22Rv1 (cell line): ENCODE measurements around the gene NAV2.

Experiments used
- ZFX ChIP-seq: fragments of 450-650 bp; IDR thresholded peaks from 2 replicates; pipeline ENCODE4 v1.6.1; 2017; ENCODE audit warnings: antibody characterized with exemption, borderline replicate concordance
- TF ChIP-seq, protein P1 (sequence below): fragments of 450-650 bp; IDR thresholded peaks from 2 replicates; pipeline ENCODE4 v1.5.1; 2017; ENCODE audit warnings: mild to moderate bottlenecking

- TF ChIP-seq, protein P1, sequence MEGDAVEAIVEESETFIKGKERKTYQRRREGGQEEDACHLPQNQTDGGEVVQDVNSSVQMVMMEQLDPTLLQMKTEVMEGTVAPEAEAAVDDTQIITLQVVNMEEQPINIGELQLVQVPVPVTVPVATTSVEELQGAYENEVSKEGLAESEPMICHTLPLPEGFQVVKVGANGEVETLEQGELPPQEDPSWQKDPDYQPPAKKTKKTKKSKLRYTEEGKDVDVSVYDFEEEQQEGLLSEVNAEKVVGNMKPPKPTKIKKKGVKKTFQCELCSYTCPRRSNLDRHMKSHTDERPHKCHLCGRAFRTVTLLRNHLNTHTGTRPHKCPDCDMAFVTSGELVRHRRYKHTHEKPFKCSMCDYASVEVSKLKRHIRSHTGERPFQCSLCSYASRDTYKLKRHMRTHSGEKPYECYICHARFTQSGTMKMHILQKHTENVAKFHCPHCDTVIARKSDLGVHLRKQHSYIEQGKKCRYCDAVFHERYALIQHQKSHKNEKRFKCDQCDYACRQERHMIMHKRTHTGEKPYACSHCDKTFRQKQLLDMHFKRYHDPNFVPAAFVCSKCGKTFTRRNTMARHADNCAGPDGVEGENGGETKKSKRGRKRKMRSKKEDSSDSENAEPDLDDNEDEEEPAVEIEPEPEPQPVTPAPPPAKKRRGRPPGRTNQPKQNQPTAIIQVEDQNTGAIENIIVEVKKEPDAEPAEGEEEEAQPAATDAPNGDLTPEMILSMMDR = no peak
- TF ChIP-seq ZFX = no peak
Measured at GRCh38 chr11:20000351-20001134, 287.9 kb downstream of the NAV2 start.
